Measurements from ENCODE around the gene MMP25.

- no peak for TF ChIP-seq SUZ12 (IDR thresholded peaks at IDR 0.05; ENCODE audit: extremely low read depth, insufficient read depth, insufficient read length)
- no peak for TF ChIP-seq YY1 (IDR thresholded peaks at IDR 0.05; ENCODE audit: insufficient read depth, insufficient read length)
- no peak for TF ChIP-seq ZNF274 (IDR thresholded peaks at IDR 0.05; ENCODE audit: low read depth, low read length)
These were observed 28.6 kb downstream of the MMP25 start for GRCh38 chr16:3074860-3075522.
